HG03108 (cell line): ENCODE measurements around the gene FAR1.

Experiments
- ATAC-seq: cut with Tn5 transposase; IDR thresholded peaks from one replicate; pipeline ENCODE4 v1.9.1; 2021; ENCODE audit warnings: moderate library complexity; ENCODE audit not compliant: unreplicated experiment

FAR1 gene

DNA sequence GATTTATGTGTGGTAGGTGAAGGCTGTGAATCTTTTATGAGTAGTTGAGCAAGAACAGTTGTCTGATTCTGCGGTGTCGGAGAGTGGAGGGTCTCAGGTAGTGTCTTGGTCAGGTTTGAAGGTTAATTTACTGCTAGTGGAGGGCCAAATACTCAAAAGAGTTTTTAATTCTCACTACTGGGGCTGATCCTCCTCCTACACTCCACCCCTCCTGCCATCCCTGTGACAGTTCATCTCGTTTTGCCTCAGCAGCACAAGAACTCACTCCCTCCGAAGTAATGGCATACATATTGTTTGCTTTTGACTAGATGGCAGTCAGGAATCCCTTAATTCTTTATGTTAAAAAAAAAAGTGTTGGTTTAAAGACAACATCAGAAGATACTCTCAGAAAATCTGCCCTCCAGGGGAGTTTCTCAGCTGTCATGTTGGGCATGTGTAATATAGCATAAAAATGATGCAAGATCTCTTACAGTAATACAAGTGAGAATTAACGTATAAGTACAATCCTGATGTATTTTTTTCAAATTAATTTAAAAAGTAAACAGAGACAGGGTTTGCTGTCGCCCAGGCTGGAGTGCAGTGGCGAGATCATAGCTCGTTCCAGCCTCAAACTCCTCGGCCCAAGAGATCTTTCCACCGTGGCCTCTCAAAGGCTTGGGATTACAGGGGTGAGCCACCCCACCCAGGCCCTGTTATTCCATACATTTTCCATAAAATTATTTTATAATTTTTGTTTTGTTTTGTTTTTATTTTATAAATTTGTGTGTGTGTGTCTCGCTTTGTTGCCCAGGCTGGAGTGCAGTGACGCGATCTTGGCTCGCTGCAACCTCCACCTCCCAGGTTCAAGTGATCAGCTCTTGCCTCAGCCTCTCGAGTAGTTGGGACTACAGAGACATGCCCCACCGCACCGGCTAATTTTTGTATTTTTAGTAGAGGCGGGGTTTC, 1.3 kb downstream of the FAR1 start:
- no peak for ATAC-seq

DNA sequence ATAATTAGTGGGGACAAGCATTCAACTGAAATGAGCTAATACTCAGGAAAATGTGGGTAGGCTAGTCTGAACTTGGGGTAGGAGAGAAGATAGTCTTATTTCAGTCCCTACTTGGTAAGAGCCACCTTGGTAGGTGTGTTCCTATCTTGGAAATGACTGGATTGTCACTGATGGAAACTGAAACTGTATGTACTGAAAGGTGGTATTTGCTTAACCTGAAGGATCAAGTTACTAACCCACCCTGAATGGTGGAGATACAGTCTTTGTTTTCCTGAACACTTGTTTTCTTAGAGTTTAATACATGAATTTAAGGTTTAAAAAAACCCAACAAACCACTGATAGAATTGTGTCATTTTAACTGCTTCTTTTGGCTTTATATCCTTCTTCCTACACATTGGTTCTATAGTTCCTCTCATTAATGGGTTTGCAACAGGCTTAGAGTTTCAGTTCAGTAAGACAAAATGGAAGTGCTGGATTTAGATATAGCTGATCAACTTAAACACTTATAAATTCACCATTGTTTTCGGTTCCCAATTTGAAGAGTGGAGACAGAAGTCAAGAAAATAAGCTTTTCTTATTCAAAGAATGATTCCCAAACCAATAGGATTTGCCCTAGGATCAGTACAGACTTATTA, 4.2 kb downstream of the FAR1 start:
- no peak for ATAC-seq

DNA sequence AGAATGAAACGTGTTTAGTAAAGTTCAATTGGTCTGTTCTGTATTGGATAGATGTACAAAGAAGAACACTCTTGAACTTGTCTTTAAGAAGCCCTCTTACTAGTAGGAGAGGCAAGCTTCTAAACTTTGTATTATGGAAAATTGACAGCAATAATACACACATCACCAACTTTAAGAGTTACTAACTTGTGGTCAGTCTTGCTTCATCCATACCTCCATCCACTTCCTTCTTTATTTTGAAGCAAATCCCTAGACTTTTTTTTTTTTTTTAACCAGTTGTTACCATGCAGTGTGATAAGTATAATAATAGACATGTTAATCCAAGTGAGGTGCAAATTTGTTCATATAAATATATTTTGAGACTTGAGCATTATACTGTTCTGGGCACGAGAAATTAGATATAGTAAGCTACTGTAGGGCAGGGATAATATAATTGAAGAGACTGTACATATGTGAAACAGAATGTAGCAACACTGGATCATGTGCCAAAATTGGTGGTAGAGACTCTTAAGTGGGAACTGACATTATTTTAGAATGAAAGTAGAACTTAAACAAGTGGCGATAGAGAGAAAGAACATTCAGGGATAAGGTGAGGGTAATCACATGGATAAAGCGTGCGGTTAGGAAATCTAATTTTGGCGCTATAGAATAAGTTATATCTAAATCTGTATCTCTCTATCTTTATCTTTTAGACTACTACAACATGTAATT, 6.5 kb downstream of the FAR1 start:
- ATAC-seq: no peak

DNA sequence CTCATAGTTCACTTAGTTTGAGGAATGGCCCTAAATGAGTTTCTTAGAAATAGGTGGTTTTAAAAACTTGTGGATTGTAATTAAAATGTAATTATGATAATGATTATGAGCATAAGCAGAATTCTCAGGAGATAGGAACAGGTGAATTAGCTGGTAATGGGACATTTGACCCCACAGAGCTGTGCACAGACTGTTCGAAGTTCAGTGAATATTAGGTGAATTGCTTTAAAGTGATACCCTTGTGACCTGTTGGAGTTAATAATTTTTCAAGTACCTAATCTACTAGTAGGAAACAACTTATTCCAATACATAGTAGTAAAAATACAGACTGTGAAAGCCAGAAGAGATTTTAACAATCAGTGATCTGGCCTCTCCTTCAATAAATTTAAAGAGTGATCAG, 8.1 kb downstream of the FAR1 start:
- ATAC-seq: no peak

DNA sequence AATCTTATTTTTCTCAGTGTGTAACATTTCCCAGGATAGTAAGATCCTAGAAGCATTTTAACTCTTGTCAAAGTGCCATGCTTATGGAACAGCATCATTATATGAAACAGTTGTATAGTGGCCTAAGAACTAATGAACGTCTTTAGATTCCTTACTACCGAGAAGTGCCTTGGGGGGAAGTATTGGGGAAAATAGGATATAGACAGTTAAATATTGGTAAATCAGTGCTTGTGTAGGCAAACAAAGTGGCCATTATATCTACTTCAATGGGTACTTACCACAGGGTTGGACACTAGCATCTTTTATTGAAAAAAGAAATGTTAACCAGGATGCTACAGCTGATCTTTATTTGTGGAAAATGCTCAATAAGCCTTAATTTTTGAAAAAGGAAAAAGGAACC, 11.3 kb downstream of the FAR1 start:
- ATAC-seq: no peak

DNA sequence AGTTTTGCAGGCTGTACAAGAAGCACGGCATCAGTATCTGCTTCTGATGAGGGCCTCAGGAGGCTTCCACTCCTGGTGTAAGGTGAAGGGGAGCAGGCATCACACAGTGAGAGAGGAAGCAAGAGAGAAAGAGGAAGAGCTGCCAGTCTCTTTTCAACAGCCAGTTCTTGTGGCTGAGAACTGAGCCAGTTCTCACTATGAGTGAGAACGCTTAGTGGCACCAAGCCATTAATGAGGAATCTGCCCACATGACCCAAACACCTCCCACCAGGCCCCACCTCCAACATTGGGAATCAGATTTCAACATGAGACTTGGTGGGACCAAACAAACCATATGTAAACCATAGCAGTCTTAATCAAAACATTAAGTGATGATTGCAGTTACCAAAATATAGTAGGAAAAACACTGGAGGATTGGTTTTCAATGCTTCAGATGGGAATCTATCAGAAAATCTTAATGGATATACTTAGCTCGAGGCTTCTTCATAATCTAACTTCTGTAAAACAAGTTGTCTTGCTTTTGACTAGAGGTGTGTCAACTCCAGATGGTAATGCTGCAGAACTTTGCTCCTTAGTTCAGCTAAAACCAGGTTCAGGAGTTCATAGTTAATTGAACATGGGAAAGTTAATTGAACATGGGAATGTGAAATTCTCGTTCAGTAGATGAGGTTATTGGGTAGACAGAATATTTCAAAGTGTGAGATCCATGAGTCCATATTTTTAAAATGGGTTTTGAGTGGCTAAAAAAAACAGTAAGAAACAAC, 12.2 kb downstream of the FAR1 start:
- ATAC-seq: peak; percentile 88

DNA sequence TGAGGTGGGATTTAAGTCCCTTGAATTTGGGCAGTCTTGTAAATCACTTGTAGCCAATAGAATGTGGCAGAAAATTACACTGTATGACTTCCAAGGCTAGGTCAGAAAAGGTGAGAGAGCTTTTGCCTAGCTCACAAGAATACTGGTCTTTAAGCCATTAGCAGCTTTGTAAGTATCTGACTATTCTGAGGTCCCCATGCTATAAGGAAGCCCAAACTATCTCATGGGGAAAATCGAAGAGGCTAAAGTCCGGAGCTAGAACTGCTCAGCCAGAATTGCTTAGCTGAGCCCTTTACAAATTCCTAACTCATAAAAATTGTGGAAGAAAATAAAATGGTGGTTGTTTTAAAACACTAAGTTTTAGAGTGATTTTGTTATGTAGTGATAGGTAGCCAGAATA, 13.0 kb downstream of the FAR1 start:
- ATAC-seq: no peak

DNA sequence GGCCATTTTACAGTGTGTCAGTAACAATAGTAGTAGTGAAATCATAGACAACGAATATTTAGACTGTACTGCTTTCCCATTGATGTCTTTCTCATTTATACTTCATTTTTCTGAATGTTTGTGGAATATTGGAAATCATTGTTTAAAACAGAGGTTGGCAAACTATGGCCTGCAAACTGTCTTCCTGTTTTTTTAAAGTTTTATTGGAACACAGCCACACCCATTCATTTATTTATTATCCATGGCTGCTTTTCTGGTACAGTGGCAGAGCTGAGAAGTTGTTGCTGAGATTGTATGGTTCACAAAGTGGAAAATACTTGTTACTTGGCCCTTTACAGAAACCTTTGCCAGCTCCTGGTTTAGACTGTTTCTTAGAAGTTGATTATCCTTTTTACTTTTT, 13.7 kb downstream of the FAR1 start:
- ATAC-seq: no peak

DNA sequence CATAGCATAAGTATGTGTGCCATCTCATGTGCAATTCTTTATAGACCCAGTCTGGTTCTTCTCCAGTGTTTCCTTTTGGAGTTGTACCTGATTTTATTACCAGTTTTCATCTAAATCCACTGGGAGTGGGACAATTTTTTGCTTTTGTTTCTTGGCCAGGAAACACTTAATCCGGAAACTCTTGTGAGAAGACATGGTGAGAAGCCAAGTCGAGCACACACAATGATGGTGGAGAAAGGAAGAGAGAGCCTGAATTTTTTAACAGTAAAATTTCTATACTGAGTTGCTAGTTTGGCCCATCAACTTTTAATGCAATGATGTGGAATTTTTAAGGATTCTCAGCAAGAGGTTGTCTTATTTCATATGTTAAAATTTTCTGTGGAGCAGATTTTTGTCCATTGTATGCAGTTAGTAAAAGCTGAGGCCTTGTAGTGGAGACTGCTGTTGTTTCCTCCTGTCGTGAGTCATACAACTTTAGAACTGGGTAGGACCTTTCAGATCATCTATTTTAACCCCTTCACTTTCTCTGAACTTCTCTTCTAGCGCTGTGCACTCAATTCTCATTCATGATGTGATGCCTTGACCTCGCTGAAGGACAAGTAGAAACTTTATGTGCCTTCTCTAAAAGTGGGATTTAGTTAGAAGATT, 17.1 kb downstream of the FAR1 start:
- ATAC-seq: no peak

DNA sequence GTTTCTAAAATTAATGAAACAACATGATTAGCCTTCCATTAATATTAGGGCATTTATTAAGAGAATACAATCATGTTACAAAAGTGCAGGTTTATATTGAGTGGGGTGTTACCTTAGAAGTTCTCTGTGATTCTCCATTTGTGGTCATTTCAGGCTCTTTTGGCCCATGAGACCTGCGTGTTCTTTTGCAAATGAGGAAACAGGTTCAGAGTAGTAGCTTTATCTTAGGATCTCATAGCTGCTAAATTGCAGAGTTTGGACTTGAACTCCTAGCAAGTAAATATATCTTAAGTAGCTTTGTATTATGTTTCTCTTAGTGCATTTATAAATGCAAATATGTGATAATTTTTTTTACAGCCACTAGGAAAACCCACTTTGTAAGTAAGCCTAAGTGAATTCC, 18.3 kb downstream of the FAR1 start:
- ATAC-seq: no peak

DNA sequence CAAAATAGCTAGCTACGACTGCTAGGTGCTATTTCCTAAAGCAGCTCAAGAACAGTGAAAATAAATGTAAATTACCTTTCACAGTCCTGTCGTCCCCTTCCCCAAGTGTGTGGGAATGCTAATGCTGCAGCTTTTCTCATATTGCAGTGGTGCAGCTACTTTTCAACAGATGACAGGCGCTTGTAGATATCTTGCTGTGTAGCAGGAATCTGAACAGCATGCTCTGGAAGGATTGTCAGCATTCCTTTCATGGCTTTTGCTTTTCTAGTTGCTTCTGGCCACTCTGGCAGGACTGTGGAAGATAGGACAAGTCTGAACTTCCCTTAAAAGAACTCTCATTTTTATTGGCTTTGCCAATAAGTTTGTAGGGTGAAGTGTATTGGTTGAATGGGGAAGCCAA, 18.8 kb downstream of the FAR1 start:
- no peak for ATAC-seq

DNA sequence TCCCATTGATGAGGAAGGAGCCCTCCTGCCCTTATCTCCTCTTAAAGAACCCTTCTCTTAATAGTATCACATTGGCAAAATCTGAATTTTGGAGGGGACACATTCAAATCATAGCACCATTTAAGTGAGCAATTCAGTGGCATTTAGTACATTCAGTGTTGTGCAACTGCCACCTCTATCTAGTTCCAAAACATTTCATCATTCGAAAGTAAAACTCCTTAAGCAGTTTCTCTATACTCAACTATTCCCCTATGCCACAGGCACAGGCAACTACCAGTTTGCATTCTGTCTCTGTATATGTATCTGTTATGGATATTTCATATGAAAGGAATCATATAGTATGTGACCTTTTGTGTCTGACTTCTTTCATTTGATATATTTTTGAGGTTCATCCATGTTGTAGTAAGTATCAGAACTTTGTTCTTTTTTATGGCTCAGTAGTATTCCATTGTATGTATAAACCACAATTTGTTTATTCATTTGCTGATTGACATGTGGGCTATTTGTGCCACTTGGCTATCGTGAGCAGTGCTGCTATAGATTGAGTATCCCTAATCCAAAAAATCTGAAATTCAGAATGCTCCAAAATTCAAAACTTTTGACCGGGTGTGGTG, 22.9 kb downstream of the FAR1 start:
- ATAC-seq: no peak

DNA sequence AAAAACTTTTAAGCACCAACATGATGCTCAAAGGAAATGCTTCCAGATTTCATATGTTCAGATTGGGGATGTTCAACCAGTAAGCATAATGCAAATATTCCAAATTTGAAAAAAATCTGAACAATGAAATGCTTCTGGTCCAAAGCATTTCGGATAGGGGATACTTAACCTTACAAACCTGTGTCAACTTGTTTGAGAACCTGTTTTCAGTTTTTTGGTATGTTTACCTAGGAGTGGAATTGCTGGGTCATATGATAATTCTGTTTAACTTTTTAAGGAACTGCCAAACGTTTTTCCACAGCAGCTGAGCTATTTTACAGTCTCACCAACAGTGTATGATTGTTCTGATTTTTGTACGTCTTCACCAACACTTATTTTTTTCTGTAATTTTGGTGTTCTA, 23.7 kb downstream of the FAR1 start:
- ATAC-seq: no peak

DNA sequence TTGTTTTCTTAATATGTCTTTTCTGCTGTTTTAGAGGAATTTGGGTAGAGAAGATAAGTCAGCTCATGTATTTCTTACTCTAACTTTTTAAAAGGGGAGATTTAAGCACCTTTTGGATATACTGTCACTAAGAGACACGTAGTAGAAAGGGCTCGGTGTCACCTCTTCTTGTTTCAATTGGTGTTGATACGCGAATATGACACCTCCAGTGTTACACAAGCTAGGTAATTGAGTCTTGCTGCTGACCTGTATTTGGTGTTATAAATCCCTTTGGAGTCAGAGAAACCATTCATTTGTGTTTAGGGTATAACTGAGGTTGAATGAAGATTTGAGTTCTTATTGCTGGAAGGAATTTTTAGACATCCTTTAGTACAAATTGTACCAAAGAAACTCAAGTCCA, 25.6 kb downstream of the FAR1 start:
- ATAC-seq: no peak

DNA sequence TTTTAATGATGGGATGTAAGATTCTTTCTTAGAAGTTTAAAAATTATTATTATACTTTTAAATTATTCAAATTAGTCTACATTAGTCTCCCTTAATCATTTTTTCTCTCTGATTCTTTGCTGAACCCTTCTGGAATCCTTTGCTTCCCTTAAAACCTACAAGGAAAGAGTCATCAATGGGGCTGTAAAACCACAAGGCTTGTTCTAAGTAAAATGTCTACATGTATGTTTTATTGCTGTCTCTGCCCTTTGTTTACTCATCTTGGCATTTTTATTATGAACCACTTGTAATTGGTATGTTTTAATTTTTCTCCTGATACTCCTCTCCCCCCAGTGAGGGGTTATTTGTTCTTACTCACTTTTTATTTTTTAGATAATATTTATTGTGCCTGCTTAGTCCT, 27.4 kb downstream of the FAR1 start:
- no peak for ATAC-seq

DNA sequence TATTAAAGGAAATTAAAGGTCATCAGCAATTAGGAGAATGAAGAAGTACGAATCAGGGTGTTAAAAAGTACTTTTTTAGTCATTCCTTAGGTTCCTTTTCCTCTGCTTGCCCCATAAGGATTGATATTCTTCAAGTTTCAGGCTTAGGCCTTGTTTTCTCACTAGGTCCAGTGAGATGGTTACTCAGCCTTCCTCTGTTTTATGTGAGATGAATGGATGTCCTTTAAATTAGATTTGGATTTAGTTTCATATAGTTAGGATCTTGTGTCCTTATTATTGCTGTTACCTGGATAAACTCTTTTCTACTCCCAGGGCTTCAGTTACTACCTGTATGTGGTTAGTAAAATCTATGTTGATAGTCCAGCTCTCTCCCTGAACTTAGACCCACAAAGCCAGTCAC, 29.2 kb downstream of the FAR1 start:
- ATAC-seq: no peak

DNA sequence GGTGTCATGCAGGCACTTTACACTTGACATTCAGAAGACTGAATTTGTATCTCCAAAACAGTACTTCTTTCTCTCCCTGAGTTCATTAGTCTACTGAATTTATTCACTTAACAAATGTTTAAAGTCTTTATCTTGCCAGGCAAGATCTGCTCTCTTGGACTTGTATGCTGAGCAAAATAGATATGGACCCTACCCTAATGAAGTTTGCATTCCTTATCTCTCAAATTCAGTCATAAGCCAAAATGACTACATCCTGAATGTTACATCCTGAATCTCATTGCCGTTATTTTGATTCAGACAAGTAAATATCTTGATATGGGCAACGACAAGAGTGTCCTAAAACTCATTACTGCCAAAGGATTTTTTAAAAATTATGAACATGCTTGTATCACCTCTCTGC, 29.7 kb downstream of the FAR1 start:
- ATAC-seq: no peak

DNA sequence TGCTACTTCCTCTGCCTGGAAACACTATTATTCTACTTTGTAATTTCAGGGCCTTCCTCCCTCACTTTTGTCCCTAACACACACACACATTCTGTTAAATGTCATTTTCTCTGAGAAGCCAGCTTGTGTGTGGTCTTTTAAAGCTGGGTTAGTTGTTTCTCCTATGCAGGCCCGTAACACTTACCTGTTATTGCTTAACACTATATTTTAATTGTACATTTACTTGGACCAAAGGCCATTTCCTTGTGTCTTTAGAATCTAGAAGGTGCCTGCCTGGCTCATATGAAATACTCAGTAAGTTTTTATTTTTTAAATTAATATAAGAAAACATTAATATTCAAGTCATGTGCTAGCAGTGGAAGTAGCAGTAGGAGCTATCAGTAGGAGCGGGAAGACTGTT, 30.6 kb downstream of the FAR1 start:
- ATAC-seq: no peak

DNA sequence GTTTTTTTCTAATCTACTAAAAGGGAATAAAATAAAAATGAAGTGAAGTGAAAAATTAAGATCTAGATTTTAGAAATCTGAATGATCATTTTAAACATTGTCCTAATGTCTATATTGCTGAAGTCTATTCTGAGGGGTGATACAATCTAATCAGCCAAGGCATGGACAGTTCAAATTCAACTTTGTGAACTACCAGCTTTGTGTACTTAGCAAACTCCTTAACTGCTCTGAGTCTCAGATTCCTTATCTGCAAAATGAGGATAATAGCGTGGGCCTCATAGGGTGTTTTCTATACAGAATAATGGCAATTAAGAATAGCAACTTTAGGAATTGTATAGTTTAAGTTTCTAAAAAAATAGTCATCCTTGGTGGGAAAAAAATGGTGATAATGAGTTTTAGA, 31.4 kb downstream of the FAR1 start:
- ATAC-seq: no peak

DNA sequence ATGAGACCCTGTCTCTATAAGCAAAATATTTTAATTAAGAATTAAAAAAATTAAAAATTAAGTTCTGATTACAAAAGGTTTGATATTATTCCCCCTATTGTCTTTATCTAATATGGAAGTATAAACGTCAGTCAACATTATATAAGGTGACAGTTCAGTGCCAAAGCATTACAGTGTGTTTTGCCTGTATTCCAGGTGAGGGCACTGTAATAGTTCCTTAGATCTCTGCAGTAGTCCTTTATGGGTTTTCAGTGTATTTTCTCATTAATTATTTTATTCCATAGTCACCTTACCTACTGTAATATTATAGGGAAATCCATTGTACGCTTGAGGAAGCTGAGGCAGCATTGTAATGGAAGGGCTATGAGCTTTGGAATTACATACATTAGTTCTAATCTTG, 33.0 kb downstream of the FAR1 start:
- ATAC-seq: no peak
